HL-60 (cell line): Measurements from ENCODE around the gene CHN1.

Experiments
- DNase-seq, 2 experiments: peaks; one replicate each; pipeline ENCODE4 v3.0.0-alpha.2; 2010 to 2020; ENCODE audit warnings: low read depth in 1 of 2, low spot score in 1 of 2
- H3K27ac ChIP-seq: fragments of 250-450 bp; sonication (Bioruptor Pico); replicated peaks from 2 replicates; pipeline ENCODE4 v1.5.1; 2020; ENCODE audit warnings: mild to moderate bottlenecking, moderate library complexity
- H3K27me3 ChIP-seq: fragments of 250-450 bp; sonication (Bioruptor Pico); 2 replicates; pipeline ENCODE4 v1.5.1; 2021; ENCODE audit warnings: mild to moderate bottlenecking, moderate library complexity; ENCODE audit not compliant: insufficient read depth, poor library complexity, severe bottlenecking
- H3K4me3 ChIP-seq: replicated peaks from 2 replicates; pipeline ENCODE4 v1.5.1; 2011; ENCODE audit warnings: mild to moderate bottlenecking, control low read depth, low read length; ENCODE audit not compliant: insufficient read depth
- GABPA ChIP-seq: IDR thresholded peaks from 2 replicates; pipeline ENCODE4 v1.6.1; 2012; ENCODE audit warnings: low read depth
- POLR2AphosphoS5 ChIP-seq: IDR thresholded peaks from 2 replicates; pipeline ENCODE4 v1.6.1; 2012; ENCODE audit warnings: low read depth
- REST ChIP-seq: IDR thresholded peaks from 2 replicates; pipeline ENCODE4 v1.6.1; 2012; ENCODE audit warnings: low read depth; ENCODE audit not compliant: insufficient replicate concordance
- SPI1 ChIP-seq: IDR thresholded peaks from 2 replicates; pipeline ENCODE4 v1.6.1; 2012; ENCODE audit warnings: low read depth, mild to moderate bottlenecking, borderline replicate concordance
- TF ChIP-seq, protein P1 (sequence below): IDR thresholded peaks from one replicate; pipeline ENCODE4 v1.5.1; 2011; ENCODE audit warnings: low read length, control low read depth, inconsistent platforms; ENCODE audit not compliant: insufficient read depth

CHN1 gene

DNA sequence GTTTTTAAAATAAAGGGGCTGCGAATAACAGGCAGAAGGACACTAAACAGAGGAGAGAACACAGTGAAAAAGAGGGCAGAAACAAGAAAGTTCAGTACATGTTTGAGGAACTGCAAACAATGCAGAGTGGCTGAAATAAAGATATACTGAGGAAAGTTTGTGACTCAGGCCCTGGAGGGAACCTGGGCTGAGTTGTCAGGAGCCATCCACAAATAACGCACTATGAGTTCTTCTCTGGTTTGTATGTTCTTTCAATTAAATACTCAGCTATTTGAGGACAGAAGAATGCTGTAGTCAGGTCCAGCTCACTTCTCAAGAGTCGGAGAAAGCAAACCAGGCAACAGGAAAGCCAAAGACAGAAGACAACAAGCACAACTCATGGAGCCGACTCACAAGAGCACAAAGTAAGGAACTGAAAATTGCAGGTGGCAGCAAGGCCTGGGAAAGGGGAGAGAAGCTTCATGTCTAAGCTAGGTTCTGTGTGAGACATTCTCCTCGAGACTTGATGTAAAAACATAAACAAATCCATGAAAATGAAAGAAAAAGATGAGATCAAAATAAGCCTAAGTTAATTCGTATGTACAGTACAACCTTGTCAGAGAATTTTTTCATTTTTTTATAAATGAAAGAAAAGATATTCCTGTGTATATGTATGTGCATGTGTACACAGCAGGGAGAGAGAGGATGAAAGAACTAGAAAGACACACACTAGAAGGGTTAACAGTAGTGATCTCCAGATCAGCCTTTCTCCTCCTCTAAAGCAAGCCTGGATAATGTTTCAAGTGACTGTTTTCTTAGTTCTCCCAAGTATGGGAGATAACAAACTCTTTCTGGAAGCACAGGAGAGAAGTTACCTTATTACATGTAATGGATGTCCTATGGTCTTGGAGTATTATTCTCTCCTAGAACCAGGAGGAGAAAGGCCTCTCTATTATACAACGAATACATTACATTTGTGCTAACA, 41.5 kb downstream of the CHN1 start:
- DNase-seq = no peak
- no peak overlapping the region for H3K27ac ChIP-seq
- TF ChIP-seq SPI1 (no peak), REST (no peak), GABPA (no peak), POLR2AphosphoS5 (no peak)
- TF ChIP-seq, protein P1, sequence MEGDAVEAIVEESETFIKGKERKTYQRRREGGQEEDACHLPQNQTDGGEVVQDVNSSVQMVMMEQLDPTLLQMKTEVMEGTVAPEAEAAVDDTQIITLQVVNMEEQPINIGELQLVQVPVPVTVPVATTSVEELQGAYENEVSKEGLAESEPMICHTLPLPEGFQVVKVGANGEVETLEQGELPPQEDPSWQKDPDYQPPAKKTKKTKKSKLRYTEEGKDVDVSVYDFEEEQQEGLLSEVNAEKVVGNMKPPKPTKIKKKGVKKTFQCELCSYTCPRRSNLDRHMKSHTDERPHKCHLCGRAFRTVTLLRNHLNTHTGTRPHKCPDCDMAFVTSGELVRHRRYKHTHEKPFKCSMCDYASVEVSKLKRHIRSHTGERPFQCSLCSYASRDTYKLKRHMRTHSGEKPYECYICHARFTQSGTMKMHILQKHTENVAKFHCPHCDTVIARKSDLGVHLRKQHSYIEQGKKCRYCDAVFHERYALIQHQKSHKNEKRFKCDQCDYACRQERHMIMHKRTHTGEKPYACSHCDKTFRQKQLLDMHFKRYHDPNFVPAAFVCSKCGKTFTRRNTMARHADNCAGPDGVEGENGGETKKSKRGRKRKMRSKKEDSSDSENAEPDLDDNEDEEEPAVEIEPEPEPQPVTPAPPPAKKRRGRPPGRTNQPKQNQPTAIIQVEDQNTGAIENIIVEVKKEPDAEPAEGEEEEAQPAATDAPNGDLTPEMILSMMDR = no peak
- H3K27me3 ChIP-seq = peaks cover 24% of the 10 kb centered on the region
- no peak overlapping the region for H3K4me3 ChIP-seq

DNA sequence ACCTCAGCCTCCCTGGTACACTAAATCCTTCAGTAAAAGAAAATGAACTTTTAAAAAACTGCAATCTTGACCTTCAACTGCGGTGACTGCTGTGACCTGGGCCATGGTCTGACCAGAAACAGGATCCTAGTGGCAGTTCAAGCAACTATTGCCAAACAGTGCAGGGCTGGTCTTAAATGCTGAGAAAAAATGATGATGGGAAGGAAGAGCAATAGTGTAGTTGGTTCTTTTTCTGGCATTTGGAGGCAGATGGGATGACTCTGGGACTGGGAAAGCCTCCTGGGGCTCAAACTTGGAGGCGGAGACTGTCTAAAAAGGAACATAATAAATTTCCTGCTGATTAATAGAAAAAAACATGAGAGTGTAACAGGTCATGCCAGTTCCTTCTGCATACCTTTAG, 45.4 kb downstream of the CHN1 start:
- H3K27ac ChIP-seq = no peak overlapping the region
- peaks cover 10% of the 10 kb centered on the region for H3K27me3 ChIP-seq
- DNase-seq = no peak
- no peak overlapping the region for H3K4me3 ChIP-seq
- TF ChIP-seq, protein P1 = no peak
- TF ChIP-seq GABPA (no peak), REST (no peak), SPI1 (no peak), POLR2AphosphoS5 (no peak)

DNA sequence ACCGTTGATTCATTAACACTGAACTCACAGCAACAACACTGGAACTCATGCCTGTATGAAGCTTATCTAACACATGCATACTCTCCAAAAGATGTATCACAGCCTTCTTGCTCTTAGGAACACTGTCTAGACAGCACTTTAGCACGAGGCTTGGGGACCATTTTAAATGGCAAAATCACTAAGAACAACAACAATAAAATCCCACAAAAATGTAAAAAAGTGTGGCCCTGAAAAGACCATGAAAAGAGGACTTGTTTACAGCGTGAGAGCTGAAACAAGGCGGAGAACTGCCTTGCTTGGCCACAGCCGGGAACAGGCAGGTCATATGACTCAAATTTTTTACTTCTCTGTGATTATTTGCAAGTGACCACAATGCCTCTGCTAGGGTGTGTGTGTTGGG, 48.1 kb downstream of the CHN1 start:
- Histone ChIP-seq H3K27me3 (no peaks in the 10 kb centered on the region), H3K27ac (no peak overlapping the region), H3K4me3 (no peak overlapping the region)
- no peak for TF ChIP-seq REST
- no peak for TF ChIP-seq GABPA
- no peak for TF ChIP-seq SPI1
- TF ChIP-seq, protein P1 = no peak
- TF ChIP-seq POLR2AphosphoS5 = no peak
- DNase-seq = no peak
